Right lobe of liver (tissue), 4 donors: ENCODE results near the gene PPM1B.

ENCODE experiments used
- POLR2A ChIP-seq: fragments of 450-650 bp; IDR thresholded peaks from one replicate; pipeline ENCODE4 v1.6.1; 2017; ENCODE audit warnings: antibody characterized with exemption, mild to moderate bottlenecking
- TF ChIP-seq, protein P1 (sequence below), 4 donors: fragments of 200-600 bp in 3 of 4; fragments of 450-650 bp in 1 of 4; IDR thresholded peaks; one replicate each; pipeline versions ENCODE4 v1.5.1 to v1.8.0; 2016 to 2022; ENCODE audit warnings: antibody characterized with exemption in 4 of 4, mild to moderate bottlenecking in 2 of 4
- donor health status: DM: no; HTN: no; CAD: no.
- donor health status: DM: no; HTN: no; CAD: no.
- donor health status: DM: no; HTN: yes; CAD: no.

DNA sequence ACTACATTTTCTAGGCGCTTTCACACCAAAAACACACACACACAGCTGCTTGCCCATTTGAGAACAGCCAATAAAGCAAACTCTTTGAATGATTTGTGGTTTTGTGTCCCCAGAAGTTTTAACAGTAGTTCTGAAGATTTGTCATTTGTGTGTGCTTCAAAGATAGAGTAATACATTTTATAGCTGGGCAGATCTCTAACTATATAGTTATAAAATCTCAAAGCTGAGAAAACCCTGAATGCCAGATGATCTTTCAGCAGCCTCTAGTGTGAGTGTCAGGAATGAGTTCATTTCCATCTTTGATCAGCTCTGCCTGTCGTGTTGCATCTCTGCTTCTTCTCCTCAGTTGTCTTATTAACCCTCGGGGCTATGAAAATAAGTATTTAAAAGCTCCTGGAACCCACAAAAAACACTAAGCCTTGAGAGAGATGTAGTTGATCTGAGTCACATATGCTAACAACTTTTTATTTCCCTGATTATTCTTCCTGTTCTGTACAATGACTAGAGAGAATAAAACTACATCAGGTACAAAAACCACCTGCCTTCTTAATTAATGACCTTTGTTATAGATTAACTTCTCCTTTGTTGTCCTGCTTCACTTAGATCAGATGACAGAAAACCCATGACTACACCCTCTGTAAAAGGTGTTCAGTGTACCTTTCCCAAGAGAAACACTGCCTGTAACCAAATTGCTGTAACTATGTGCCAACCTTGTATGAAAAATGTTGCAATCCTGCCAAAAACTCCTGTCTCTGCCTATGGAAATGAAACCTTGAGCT lies 76.6 kb downstream of the PPM1B start:
- no peak for TF ChIP-seq POLR2A
- TF ChIP-seq, protein P1, sequence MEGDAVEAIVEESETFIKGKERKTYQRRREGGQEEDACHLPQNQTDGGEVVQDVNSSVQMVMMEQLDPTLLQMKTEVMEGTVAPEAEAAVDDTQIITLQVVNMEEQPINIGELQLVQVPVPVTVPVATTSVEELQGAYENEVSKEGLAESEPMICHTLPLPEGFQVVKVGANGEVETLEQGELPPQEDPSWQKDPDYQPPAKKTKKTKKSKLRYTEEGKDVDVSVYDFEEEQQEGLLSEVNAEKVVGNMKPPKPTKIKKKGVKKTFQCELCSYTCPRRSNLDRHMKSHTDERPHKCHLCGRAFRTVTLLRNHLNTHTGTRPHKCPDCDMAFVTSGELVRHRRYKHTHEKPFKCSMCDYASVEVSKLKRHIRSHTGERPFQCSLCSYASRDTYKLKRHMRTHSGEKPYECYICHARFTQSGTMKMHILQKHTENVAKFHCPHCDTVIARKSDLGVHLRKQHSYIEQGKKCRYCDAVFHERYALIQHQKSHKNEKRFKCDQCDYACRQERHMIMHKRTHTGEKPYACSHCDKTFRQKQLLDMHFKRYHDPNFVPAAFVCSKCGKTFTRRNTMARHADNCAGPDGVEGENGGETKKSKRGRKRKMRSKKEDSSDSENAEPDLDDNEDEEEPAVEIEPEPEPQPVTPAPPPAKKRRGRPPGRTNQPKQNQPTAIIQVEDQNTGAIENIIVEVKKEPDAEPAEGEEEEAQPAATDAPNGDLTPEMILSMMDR (IDR thresholded peaks at IDR 0.05): no peak
